DMS153 treated with DMSO at 0.1 percent for 48 hours (cell line): ENCODE data around the gene UCK1.

Source experiments
- DNase-seq: peaks from one replicate; lab custom pipeline; 2025; ENCODE audit not compliant: unreplicated experiment; lab: John Stamatoyannopoulos, UW

The UCK1 gene

DNA sequence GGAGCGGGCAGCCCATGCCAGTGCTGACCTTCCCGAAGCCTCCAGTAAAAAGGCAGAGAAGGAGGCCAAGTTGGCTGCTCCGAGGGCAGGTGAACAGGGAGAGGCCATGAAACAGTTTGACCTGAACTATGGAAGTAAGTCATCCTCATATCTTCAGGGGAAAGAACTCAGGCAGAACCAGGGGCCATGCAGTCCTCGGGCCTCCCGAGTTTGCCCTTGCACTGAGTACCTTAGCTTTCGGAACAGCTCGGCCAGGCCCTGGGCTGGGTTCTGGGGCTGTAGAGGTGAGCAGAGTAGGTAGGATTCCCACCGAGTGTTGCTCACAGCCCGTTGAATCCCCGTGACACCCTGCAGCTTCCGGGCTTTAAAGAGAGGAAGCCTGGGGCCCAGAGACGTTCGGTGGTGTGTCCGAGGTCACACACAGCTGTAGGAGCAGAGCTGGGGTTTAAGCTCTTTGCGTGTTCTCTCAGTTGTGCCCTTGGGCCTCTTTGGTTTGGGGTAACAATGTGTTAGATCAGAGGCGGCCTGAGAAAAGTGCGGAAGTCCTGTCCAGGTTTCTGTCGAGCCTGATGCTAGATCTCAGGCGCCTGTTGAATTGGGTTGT is 53.1 kb downstream of the UCK1 start:
- no peak for DNase-seq

DNA sequence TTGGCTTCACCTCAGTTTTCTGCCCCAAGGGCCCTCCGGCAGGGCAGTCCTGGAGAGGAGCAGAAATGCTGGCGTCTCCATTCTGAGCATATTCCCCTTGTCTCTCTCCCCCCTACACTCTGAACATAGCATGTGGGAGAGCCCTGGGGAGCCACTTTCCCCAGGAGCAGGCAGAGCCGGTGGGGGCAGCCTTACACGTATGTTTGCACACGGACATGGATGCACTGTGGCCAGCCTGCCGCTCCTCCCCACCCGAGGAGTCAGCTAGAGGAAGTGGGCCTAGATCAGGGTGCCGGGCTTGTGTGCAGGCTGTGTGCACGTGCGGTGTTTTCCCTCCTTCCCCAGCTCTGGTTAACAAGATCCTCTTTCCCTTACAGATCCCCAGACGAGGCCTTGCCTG is 53.7 kb downstream of the UCK1 start:
- no peak for DNase-seq

DNA sequence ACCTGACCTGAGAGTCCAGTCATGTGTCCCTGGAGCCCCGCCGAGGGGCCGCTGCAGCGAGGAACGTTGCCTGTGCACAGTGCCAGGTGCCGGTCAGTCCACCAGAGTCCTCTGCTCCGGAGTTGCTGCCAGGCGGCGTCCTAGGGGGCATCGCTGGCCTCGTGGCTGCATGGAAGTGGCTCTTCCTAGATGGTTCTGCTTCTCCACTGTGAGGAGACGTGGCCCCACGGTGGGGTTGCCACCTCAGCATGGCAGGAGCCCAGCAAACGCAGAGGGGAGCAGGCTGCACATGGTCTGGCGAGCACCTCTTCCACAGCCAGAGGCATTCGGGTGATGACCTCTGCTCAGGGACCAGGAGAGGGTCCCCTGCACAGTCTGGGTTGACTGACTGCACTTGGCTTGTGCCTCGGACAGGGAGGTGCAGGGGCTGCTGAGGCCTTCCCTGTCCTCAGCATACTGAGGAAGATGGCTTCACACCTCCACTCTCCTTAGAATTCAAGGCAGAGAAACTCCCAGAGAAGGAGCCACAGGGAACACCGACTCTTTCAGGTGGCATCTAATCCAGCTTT is 54.2 kb downstream of the UCK1 start:
- DNase-seq: no peak

DNA sequence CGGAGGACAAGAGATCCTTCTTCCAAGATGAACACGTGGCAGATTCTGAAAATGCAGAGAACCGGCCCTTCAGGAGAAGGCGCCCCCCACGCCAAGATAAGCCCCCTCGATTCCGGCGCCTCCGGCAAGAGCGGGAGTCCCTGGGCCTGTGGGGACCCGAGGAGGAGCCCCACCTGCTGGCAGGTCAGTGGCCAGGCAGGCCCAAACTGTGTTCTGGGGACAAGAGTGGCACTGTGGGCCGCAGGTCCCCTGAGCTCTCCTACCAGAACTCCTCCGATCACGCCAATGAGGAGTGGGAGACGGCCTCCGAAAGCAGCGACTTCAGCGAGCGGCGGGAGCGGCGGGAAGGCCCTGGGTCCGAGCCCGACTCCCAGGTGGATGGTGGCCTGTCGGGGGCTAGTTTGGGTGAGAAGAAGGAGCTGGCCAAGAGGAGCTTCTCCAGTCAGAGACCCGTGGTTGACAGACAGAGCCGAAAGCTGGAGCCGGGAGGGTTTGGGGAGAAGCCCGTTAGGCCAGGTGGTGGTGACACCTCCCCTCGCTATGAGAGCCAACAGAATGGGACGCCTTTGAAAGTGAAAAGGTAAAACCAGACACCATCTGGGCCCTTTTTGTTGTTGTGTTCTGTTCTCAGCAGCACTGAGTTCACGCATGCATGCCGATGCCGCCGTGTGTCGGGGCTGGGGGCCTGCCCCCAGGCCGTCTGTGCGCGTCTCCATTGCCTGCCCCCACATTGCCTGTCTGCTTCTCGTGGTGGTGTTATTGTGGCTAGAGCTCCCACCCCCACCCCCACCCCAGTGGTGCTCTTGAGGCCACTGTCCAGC is 54.9 kb downstream of the UCK1 start:
- DNase-seq: no peak

DNA sequence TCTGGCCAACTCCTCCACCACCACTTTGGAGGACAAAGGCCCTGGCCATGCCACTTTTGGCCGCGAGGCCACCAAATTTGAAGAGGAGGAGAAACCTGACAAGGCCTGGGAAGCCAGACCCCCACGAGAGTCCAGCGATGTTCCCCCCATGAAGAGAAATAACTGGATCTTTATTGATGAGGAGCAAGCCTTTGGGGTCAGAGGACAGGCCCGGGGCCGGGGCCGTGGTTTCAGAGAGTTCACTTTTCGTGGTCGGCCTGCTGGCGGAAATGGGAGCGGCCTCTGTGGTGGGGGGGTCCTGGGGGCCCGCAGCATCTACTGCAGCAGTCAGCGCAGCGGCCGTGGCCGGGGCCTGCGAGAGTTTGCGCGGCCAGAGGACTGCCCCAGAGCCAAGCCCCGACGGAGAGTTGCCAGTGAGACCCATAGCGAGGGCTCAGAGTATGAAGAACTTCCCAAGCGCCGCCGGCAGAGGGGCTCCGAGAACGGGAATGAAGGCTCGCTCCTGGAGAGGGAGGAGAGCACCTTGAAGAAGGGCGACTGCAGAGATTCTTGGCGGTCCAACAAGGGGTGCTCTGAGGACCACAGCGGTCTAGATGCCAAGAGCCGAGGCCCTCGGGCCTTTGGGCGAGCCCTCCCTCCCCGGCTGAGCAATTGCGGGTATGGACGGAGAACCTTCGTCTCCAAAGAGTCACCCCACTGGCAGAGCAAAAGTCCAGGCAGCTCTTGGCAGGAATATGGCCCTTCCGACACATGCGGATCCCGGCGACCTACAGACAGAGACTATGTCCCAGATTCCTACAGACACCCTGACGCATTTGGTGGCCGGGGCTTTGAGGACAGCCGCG is 55.7 kb downstream of the UCK1 start:
- no peak for DNase-seq

DNA sequence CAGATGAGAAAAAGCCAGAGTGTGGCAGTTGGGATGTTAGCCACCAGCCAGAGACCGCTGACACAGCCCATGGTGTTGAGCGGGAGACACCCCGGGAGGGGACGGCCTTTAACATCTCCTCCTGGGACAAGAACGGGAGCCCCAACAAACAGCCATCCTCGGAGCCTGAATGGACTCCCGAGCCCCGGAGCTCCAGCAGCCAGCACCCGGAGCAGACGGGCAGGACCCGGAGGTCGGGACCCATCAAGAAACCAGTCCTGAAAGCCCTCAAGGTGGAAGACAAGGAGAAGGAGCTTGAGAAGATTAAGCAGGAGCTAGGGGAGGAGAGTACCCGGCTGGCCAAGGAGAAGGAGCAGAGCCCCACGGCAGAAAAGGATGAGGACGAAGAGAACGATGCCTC is 56.4 kb downstream of the UCK1 start:
- no peak for DNase-seq

DNA sequence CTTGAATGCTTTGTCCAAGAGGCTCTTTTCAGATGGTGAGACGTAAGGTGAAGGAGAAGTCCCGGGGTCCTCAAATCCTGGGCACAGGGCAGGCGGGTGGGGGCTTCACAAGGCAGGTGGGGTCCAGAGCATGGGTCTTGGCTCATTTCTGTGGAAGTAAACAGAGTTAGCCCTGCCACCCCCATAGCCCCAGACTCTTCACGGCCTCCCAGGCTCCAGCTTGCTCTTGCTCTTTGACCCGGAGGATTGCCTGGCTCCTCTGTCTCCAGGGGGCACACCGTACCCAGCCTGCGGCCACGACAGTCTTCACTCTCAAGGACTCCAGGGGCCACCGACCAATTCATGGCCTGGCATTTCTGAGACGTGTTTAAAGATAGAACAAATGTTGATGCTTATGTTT is 57.2 kb downstream of the UCK1 start:
- DNase-seq: no peak
